ENCODE data around the gene PILRA.

The PILRA gene

DNA sequence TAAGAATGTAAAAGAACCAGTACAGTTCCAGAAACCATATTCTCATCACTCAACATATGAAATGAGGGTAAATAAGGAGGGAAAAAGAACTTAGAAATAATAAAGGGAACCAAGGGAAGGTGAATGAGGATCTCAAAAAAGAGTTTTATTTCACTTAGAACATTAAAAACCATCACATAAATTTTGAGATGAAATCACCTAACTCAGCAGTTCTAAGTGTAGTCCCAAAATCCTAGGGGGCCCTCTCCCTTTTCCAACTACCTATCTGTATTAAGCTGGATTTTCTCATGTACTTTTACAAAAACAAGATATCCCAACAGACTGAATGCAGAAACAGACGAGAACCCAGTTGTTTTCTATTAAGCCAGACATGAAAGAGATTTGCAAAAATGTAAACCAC, 52.1 kb downstream of the PILRA start:
- TF ChIP-seq CTCF (IDR thresholded peaks at IDR 0.05) (no peak), ZFX (IDR thresholded peaks at IDR 0.05; ENCODE audit: borderline replicate concordance) (no peak)
- no peak overlapping the region for H3K27ac ChIP-seq

DNA sequence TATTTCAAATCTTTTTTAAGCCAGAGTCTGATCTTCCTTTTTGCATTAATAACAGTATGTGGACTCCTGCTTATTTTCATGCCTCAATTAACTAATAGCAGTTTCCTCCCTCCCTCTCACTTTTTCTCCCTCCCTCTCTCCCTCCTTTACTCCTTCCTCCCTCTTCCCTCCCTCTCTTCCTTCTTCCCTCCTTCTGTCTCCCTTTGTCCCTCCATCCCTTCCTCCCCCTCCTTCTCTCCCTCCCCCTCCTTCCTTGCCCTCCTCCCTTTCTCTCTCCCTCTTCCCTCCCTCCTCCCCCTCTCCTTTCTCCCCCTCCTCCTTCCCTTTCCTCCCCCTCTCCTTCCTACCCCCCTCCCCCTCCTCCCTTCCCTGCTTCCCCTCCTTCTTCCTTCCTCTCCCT, 53.2 kb downstream of the PILRA start:
- TF ChIP-seq ZFX (IDR thresholded peaks at IDR 0.05; ENCODE audit: borderline replicate concordance) (no peak), CTCF (IDR thresholded peaks at IDR 0.05) (no peak)
- no peak overlapping the region for H3K27ac ChIP-seq

DNA sequence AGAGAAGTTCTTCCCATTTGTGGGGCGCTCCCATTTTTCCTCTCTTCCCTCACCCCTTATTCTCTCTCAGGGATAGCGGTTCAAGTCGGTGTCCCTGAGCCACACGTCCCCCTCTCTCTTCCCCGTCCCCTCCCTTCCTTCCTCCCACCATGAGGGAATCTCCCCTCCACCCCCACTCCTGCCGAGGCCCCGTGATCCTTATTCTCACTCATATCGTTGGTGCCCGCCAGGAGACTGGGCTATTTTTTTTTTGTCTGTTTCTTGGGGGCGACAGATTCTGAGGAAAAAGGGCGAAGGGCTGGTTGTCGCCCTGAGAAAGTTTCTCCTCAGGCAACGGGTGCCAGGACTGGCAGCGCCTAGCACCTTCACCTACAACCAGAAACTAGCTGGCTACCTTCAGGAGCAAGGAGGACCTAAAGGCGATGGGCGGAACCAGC, 54.5 kb downstream of the PILRA start:
- TF ChIP-seq ZFX (IDR thresholded peaks at IDR 0.05; ENCODE audit: borderline replicate concordance) = no peak
- peak overlapping the region; percentile 100 for H3K27ac ChIP-seq

DNA sequence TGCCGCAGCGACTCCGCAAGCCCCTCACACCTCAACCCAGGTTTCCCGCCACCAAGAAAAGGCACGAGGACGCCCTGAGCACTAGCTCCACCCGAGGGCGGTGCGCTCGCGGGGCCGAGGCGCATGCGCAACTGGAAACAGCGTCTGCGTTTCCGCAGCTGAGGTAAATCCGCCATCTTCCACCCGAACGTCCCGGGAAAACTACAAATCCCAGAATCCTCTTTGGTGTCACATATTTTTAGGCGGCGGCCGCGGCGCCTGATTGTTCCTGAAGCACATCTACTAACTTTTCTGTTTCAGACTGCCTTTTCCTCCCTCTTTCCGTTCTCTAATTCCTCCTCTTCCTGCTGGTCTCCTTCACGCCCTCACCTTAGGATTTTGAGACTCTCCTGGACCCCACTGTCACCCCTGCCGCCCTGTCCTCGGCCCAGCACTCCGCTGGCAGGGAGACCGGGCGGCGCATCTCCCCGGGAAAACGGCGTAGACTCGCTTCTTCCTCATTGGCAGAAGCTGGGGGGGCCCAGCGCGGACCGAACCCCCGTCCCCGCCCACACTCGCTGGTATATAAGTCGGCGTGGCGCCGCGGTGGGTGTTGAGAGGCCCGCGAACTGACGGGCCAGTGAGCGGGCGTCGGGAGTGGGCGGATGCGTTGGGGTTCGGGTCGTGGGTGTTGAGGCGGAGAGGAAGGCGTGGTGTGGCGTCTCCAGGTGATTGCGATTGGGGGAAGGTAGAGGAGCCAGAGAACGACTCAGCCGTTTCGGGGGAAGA, 55.1 kb downstream of the PILRA start, which contains the start of gene ZCWPW1:
Gene ZCWPW1 (minus strand): TSS at position 505 of the 768 bp plus-strand sequence. CDS start 8,054 bp downstream, outside the sequence.
- peak within 1 kb of the TSS; percentile 100 for H3K27ac ChIP-seq

GRCh38 chr7:100428967-100429636, 55.8 kb downstream of the PILRA start:
- H3K27ac ChIP-seq = peak overlapping the region; percentile 100

More for the DNA sequence above, 55.1 kb downstream of the PILRA start, which contains the start of gene ZCWPW1:
- TF ChIP-seq CTCF (IDR thresholded peaks at IDR 0.05) (no peak), ZFX (IDR thresholded peaks at IDR 0.05; ENCODE audit: borderline replicate concordance) (no peak)

GRCh38 chr7:100429637-100430492, 56.6 kb downstream of the PILRA start, which contains the start of gene MEPCE:
Gene MEPCE, plus strand, starts transcription at chr7:100429831. Its CDS starts 188 bp downstream, at chr7:100430019.
- peak within 1 kb of the TSS; percentile 100 for H3K27ac ChIP-seq
- TF ChIP-seq ZFX (IDR thresholded peaks at IDR 0.05; ENCODE audit: borderline replicate concordance) (no peak), CTCF (IDR thresholded peaks at IDR 0.05) (no peak)

More at GRCh38 chr7:100428967-100429636, 55.8 kb downstream of the PILRA start:
- no peak for TF ChIP-seq ZFX (IDR thresholded peaks at IDR 0.05; ENCODE audit: borderline replicate concordance)
- TF ChIP-seq CTCF (IDR thresholded peaks at IDR 0.05) = no peak

Measured in 22Rv1 (cell line).